ENCODE data around the gene PTPRM.

Gene PTPRM

DNA sequence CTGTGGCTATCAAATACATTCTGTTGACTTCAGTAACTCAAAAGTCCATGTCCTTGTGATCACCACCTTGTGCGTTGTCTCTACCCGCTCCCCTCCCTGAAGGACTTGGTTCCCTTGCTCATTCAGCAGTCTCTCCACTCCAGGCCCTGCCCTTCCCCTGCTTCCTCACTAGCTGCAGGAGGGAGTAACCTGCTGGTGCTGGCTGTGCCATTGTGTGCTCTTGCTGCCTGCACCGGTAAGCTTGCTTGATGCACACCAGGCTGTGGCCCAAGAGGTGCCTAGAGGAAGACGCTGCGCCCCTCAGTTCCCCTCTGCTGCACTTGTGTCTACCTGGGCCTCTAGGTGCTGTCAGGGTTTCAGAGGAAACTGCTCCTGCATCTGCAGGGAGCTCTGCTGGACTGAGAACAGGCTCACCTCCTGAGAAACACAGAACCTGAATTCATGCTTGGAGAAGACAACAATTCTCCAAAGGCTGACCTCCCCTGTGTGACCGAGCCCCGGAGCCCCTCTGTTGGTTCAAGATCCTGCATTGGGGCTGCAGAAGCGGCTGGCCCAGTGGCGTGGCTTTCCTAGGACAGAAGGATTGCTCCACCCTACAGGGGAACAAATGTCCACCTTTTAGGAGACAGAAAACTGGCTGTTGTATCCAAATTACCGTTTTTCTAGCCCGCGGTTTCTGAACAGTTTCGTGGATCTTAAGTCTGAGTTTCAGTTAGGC is 33.6 kb downstream of the PTPRM start:
- DNase-seq, result no peak

DNA sequence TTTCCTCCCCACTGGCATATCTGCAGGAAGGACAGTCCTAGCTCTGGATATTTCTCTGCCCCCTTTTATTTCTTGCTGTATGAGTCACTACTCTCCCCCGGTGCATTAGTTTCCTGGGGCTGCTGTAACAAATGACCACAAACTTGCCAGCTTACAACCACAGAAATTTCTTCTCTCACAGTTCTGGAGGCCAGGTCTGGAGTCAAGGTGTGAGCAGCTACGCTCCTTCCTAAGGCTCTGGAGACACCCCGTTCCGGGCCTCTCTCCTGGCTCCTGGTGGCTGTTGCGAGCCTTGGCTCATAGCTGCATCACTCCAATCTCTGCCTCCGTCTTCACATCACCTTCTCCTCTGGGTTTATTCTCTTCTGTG is 34.1 kb downstream of the PTPRM start:
- DNase-seq, result no peak

DNA sequence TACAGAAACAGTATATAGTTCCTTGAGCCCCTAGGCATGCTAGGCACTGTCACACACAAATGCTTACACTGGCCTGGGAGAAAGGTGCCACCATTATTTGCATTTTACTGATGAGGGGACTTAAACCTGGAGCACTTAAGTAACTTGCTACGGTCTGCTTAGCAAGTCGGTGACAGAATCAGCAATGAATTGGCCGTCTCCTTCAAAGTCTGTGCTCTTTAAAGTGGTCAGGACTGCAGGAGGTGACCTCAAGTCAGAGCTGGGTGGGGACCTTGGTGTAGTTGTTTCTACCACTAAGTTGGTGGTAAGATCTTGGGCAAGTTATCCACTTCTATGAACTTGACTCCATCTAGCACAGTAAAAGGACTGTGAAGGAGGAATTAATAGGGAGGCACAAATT is 34.8 kb downstream of the PTPRM start:
- no peak for DNase-seq

DNA sequence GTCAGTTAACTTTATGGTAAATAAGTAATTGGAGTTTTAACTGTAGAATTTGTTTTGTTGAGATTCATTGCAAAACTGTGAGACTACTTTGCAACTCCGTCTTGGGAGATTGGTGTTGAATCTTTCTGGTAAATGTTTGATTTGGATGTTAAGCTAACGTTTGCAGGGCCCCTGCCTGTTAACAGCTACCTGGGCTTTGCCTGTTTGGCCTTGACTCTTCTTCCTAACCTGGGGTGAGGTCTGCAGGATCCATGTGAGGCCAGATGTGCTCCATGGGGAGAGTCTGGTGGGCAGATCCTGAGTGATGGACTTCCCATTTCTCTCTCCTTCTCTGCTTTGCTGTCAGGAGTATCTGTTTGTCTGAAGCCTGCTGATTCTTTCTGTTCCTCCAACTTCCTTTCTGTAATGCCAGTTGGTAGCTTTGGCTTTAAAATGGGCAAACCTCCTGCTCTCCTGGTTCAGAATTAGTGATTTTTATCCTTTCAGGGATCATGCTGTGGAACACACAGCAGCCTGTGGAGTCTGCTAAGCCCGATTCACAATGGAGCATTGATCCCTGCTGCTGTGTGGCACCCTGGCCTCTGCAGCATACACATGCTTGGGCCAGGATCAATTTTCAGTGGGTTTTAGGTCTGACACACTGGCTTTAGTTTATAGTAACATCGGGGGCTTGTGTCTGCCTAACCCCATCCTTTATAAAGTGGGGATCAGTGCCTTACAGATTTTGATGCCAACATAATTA is 36.3 kb downstream of the PTPRM start:
- no peak for DNase-seq

GRCh38 chr18:7604361-7604760 is 37.2 kb downstream of the PTPRM start:
- DNase-seq, result no peak

GRCh38 chr18:7605705-7606104 is 38.6 kb downstream of the PTPRM start:
- DNase-seq, result no peak

DNA sequence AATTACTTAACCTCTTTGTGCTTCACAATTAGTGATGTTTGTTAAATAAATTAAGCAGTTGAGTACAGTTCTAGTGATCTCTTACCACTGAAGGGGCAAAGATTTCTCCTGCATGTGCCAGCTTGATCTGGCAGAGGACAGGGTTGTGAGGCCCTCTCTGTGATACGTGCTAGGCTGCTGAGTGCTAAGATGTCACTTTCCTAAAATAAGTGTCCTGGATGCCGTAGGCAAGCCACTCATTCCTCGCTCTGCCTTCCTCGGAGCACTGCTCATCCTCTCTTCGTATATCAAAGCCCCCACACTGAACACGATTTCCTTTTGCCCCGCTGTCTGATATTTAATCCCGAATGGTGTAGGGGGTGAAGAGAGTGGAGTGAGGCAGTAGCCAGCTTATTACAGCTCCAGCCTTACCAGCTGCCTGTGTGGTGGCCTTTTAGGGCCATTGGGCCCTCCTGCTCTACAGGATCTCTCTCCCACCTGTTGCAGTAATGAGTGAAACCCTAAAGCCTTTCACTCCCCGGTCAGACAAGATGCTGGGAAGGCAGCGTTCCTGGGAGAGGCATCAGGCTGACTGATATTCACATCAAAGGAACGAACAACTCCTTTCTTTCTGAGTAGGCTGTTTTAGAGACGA is 40.5 kb downstream of the PTPRM start:
- DNase-seq, result no peak

GRCh38 chr18:7608174-7608550 is 41.0 kb downstream of the PTPRM start:
- no peak for DNase-seq

- no peak for DNase-seq
Observed at GRCh38 chr18:7608781-7609201, 41.7 kb downstream of the PTPRM start.

DNA sequence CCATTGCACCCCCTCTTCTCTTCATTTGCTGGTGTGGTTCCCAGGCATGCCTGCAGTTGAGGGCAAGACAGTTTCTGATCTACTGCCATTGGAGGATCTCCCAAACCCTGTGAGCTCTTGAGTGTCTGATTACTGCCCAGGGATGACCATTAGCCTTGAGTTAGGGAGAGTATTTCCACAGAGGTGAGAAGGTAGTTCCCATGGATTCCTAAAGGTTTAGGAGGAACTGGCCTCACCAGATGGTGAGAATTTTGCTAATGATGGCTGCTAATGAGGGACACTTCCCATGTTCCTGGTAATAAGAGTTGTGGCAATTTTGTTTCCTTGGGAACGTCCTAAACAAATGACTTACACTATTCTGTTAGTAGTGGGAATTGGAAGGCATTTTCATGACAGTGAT is 42.5 kb downstream of the PTPRM start:
- no peak for DNase-seq

DNA sequence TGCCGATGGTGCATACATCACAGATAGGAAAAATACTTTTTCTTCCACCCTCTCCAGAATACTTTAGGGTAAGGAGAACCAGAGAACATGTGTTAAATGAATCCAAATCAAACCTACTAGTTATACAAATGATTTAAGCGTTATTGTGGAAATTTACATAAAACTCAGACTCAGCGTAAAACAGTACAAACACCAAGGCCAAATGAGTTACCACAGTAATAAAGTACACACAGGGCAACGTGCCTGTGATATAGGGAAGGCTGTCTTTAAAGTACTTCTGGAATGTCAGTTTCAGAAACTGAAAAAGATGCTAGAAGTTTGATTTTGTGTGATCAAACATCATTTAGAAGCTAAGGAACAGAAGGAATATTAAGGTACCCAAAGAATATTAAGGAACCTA is 46.9 kb downstream of the PTPRM start:
- no peak for DNase-seq

DNA sequence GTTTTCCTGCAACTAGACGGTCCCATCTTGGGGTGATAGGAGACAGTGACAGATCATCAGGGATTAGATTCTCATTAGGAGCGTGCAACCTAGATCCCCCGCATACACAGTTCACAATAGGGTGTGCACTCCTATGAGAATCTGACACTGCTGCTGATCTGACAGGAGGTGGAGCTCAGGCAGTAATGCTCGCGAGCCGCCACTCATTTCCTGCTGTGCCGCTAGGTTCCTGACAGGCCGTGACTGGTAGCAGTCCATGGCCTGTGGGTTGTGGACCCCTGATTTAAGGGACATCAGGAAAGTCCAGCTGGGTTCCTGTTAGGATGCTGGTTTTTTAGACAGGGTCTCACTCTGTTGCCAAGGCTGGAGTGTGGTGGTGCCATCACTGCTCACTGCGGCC is 48.7 kb downstream of the PTPRM start:
- DNase-seq, result no peak

- no peak for DNase-seq
Observed at GRCh38 chr18:7616661-7617060, 49.5 kb downstream of the PTPRM start.

- no peak for DNase-seq
Observed at GRCh38 chr18:7617738-7618422, 50.8 kb downstream of the PTPRM start.

DNA sequence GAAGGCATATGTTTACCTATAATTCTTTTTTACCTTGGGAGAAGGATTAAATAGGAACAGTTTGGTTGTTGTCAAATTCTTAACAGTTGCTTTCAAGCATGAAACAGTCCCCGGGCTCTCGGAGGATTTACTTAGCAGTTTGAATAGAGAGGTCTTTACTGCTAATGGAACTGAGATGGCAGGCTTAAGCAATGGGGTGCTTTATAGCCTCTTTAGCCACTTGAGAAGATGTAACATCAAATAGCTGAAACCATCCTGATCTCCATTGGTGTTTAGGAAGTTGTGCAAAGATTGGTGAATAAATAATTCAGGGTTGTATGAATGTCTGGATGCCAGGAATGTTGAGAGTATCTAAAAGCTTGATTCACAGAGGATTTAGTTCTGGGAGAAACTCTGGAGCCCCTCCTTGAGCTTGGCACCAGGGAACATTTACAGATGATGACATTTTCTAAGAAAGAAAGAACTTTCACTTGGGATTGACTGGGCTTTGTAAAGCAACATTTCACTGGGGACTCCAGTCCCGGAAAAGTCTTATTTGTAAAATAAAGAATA is 51.9 kb downstream of the PTPRM start:
- no peak for DNase-seq

GRCh38 chr18:7619676-7620075 is 52.6 kb downstream of the PTPRM start:
- DNase-seq, result no peak

- DNase-seq, result no peak
Observed at GRCh38 chr18:7622721-7623120, 55.6 kb downstream of the PTPRM start.

GRCh38 chr18:7623681-7624080 is 56.6 kb downstream of the PTPRM start:
- DNase-seq, result no peak

DNA sequence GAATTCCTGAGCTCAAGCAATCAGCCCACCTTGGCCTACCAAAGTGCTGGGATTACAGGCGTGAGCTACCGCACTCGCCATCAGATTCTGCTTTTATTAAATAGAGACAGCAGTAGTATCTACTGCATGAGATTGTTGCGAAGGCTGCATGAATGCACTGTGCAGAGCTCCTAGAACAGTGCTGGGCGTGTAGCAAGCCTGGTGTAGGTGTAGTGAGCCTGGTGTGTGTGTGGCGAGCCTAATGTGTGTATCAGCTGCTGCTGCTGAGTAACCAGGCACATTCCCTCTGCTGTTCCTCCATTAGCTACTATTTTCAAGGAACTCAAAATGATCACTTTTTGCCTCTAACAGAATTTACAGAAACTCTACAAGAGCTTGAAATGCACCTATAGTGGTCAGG is 57.6 kb downstream of the PTPRM start:
- DNase-seq, result no peak

DNA sequence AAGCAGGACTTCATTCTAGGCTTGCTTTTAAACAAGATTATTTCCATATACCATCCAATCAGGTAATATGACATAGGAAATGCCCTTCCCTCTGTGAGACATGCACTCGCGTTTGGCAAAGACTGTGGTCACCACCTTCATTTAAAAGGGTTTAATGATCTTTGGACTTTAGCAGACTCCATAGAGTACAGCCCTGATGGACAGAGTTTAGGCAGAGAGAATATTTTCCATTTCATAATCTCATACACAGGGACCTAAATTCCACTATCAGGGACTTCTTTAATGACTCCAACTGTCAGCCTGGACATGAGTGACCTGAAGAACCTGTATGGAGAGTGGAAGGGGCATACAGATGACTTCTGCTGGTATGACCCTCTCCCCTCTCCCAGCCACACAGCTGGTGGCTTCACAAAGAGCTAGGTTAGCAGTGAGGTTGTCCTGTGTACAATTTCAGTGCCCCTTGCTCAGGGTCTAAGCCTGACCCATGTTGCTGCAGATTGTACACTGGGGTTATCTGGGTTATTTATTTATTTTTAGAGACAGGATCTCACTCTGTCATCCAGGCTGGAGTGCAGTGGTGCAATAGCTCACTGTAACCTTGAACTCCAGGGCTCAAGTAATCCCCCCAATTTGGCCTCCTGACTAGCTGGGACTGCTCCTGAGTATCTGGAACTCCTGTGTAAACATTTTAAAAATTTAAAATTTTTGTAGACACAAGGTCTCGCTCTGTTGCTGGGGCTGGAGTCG is 59.2 kb downstream of the PTPRM start:
- no peak for DNase-seq

DNA sequence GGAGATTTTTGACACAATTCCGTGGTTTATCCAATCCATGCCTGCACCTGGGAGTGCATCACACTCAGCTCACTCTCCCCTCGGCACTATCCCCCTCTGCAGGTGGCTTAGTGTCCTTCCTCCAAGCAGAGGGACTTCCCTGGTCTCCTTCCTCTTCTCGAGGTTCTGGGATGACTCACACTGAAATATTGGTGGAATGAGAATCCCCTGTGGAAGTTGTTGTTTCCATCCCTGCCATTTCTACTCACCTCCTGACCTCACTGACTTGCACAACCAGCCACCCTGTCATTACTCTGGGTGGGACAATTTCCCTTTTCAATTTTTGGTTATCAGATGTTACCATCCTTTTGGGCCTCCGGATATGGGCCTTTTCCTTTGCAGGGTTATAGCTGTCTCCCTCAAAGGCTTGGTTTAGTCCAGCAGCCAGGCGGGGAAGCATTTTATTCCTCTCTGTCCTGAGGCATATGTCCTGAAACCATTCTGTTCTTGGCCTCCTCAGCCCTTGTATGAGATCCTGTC is 59.9 kb downstream of the PTPRM start:
- no peak for DNase-seq

GRCh38 chr18:7629416-7629815 is 62.3 kb downstream of the PTPRM start:
- no peak for DNase-seq

All from NCI-H774 (cell line).